WERI-Rb-1 (cell line): ENCODE data around the gene RTP5.
A peak's percentile ranks its signal among the peaks of the same experiment; 100 is the strongest.

Experiments
- DNase-seq: peaks from one replicate; pipeline ENCODE4 v3.0.0-alpha.2; 2020
- H3K27ac ChIP-seq: fragments of 250-450 bp; sonication (Bioruptor Pico); 2 replicates; pipeline ENCODE4 v1.5.1; 2020; ENCODE audit warnings: mild to moderate bottlenecking, moderate library complexity
- H3K27me3 ChIP-seq: fragments of 250-450 bp; sonication (Bioruptor Pico); 2 replicates; pipeline ENCODE4 v1.5.1; 2021; ENCODE audit warnings: mild to moderate bottlenecking, low read depth, moderate library complexity; ENCODE audit not compliant: insufficient read depth, severe bottlenecking
- H3K36me3 ChIP-seq: fragments of 250-450 bp; sonication (Bioruptor Pico); 2 replicates; pipeline ENCODE4 v1.5.1; 2020; ENCODE audit warnings: mild to moderate bottlenecking, moderate library complexity
- H3K4me3 ChIP-seq: 2 replicates; pipeline ENCODE4 v1.5.1; 2011; ENCODE audit warnings: low read depth, mild to moderate bottlenecking, control low read depth, low read length
- H3K9me3 ChIP-seq: fragments of 250-450 bp; sonication (Bioruptor Pico); 2 replicates; pipeline ENCODE4 v1.5.1; 2021; ENCODE audit warnings: mild to moderate bottlenecking, moderate library complexity; ENCODE audit not compliant: severe bottlenecking
- TF ChIP-seq, protein P1 (sequence below): IDR thresholded peaks from 2 replicates; pipeline ENCODE4 v1.5.1; 2011; ENCODE audit warnings: low read depth, mild to moderate bottlenecking, control low read depth, inconsistent platforms, low read length

Gene RTP5

DNA sequence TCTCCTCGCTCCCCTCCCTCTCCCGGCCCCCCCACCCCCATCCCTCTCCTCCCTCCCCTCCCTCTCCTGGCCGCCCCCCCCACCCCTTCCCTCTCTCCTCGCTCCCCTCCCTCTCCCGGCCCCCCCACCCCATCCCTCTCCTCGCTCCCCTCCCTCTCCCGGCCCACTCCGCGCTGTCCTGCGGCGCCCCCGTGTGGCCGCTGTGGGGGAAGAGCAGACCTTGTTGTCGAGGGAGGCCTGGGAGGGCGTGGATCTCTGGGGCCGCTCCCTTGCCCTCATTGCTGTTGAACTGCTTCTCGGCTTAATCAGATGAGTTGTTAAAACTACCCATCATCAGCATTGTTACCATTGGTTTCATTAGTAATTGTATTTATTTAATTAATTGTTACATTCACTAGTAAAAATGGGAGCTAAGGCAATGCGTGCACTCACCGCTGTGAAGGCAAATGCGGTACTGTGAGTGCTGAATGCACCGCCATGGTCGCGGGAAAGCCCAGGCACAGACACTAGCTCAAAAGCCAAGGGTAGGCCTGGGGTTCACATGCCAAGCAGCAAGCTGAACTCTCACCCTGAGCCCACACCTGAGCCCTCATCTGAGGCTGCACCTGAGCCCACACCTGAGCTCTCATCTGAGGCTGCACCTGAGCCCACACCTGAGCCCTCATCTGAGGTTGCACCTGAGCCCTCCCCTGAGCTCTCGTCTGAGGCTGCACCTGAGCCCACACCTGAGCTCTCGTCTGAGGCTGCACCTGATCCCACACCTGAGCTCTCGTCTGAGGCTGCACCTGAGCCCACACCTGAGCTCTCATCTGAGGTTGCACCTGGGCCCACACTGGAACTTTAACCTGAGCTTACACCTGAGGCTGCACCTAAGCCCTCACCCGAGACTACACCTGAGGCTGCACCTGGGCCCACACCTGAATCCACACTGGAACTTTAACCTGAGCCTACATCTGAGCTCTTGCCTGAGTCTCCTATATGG, 8.8 kb downstream of the RTP5 start:
- TF ChIP-seq, protein P1, sequence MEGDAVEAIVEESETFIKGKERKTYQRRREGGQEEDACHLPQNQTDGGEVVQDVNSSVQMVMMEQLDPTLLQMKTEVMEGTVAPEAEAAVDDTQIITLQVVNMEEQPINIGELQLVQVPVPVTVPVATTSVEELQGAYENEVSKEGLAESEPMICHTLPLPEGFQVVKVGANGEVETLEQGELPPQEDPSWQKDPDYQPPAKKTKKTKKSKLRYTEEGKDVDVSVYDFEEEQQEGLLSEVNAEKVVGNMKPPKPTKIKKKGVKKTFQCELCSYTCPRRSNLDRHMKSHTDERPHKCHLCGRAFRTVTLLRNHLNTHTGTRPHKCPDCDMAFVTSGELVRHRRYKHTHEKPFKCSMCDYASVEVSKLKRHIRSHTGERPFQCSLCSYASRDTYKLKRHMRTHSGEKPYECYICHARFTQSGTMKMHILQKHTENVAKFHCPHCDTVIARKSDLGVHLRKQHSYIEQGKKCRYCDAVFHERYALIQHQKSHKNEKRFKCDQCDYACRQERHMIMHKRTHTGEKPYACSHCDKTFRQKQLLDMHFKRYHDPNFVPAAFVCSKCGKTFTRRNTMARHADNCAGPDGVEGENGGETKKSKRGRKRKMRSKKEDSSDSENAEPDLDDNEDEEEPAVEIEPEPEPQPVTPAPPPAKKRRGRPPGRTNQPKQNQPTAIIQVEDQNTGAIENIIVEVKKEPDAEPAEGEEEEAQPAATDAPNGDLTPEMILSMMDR: peak; percentile 76
- H3K9me3 ChIP-seq: peaks cover 5% of the 10 kb centered on the region
- H3K27me3 ChIP-seq: no peaks in the 10 kb centered on the region
- no peak overlapping the region for H3K4me3 ChIP-seq
- no peaks in the 10 kb centered on the region for H3K36me3 ChIP-seq
- H3K27ac ChIP-seq: no peak overlapping the region
- DNase-seq: peak; percentile 81

DNA sequence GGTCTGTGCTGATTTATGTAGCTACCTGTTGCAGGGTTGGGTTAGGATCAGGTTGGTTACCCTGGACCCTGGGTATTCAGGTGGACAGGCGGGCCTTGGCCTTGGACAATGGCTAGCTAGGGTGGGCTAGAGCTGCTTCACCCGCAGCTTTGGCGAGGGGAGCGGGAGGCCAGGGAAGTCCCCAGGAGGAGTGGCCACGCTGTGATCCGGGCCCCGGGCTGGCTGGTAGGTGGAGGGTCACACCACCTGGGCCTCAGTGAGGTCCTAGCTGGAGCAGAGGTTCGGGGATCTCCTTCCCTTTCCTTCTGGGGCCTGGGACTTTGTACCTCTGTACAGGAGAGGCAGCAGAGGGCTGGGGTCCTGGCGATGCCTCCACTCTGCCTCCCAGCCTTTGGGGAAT, 9.8 kb downstream of the RTP5 start:
- no peak for DNase-seq
- peaks cover 4% of the 10 kb centered on the region for H3K36me3 ChIP-seq
- H3K27ac ChIP-seq: no peak overlapping the region
- no peak overlapping the region for H3K4me3 ChIP-seq
- peaks cover under 1% of the 10 kb centered on the region for H3K9me3 ChIP-seq
- H3K27me3 ChIP-seq: no peaks in the 10 kb centered on the region
- TF ChIP-seq, protein P1: no peak

DNA sequence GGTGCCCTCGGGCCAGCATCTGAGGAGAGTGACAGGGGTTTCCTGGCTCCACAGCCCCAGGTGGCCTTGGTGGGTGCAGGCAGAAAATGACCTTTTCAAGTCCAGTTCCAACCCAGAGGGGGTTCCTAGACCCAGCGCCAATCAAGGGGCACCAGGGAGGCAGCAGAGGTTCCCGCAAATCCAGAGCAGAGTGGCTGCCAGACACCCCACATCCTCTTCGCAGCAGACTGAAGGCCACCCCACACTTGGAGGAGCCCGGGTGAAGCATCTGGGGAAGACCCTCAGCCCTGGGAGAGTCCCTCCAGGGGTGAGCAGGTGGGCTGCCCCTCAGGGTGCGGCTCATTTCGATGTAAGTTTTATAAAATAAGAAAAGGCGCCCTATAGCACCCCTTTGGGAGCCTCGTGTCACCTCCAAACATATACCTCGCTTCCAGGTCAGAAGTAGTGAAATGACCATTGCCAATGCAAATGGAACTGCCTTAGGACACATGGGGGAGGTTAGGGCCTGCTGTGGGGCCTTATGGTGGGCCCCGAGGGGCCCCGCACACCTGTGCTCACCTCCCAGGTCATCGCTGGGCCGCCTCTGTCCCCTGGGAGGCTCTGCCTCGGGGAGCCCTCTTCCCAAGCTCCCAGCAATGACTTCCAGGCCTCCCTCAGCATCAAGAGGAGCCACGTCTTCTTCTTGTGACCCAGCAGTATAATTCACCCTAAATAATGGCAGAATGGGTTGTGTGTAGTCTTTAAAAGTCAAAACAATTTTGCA, 11.0 kb downstream of the RTP5 start:
- Histone ChIP-seq H3K4me3 (peak overlapping the region; percentile 69), H3K9me3 (no peaks in the 10 kb centered on the region), H3K27me3 (no peaks in the 10 kb centered on the region), H3K36me3 (peaks cover 6% of the 10 kb centered on the region), H3K27ac (peak overlapping the region; percentile 88)
- TF ChIP-seq, protein P1: no peak
- DNase-seq: no peak

DNA sequence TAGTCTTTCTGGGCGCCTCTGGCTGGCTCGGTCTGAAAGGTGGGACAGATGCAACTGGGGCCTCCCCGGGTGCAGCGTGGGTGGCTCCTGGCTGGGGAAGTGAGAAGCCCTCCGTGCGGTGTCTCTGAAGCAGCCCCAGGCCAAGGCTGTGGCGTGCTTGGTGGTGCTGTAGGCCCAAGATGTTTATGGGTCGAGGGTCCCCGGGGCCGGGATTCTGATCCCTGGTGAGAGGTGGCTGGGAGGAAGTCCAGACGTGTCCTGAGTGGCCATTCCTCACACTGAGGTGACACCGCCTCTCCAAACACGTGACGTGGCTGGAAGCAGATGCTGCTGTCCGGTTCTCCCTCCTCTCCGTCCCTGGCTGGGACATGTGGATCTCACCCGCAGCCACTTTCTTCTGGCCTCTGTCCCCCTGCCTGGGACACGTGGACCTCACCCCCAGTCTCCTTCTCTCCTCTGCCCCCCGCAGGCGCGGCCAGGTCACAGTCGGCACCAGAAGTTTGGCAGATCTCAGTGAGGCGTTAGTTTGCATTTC, 12.6 kb downstream of the RTP5 start:
- peaks cover 6% of the 10 kb centered on the region for H3K36me3 ChIP-seq
- H3K27ac ChIP-seq: peak overlapping the region; percentile 68
- H3K9me3 ChIP-seq: no peaks in the 10 kb centered on the region
- TF ChIP-seq, protein P1: peak; percentile 31; the same call in 1 of the 2 replicates
- DNase-seq: peak; percentile 70
- peak overlapping the region; percentile 44 for H3K4me3 ChIP-seq
- H3K27me3 ChIP-seq: no peaks in the 10 kb centered on the region

DNA sequence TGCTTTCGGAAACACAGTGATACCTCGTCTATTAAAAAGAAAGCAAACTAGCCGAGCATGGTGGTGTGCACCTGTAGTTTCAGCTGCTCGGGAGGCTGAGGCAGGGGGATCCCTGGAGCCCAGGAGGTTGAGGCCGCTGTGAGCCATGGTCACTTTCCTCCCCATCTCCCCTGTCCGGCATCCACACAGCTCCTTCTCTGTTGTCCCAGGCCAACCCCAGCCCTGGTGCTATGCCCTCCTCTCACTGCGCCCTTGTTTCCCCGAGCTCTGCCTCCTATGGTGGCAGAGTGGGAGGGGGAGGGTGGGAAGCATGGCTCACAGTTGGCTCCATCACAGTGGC, 15.4 kb downstream of the RTP5 start:
- Histone ChIP-seq H3K27ac (peak overlapping the region; percentile 81), H3K9me3 (peaks cover 2% of the 10 kb centered on the region), H3K36me3 (peaks cover 6% of the 10 kb centered on the region), H3K27me3 (no peaks in the 10 kb centered on the region), H3K4me3 (peak overlapping the region; percentile 45)
- TF ChIP-seq, protein P1: no peak
- peak; percentile 15 for DNase-seq
